H1 (cell line): ENCODE measurements around the gene UBL4A. TPM values are rescaled to one million over a fixed set of nuclear protein-coding genes. Genes with fewer than 3 reads are reported as not detected.

Experiments used
- CTCF ChIA-PET: fragments of 300-600 bp; sonication (Branson Sonifier 250); formaldehyde crosslinking; loops from one replicate; lab custom pipeline; 2021; ENCODE audit not compliant: partially characterized antibody; lab: Charles Lee
- POLR2A ChIA-PET: fragments of 300-600 bp; sonication (Branson Sonifier 250); formaldehyde crosslinking; loops from one replicate; lab custom pipeline; 2021; ENCODE audit warnings: inconsistent platforms; ENCODE audit not compliant: partially characterized antibody; lab: Charles Lee
- DNase-seq, 2 experiments: peaks; one replicate each; pipeline versions ENCODE4 v3.0.0 to v3.0.0-alpha.2; 2010 to 2022; ENCODE audit warnings: low spot score in 2 of 2, low read depth in 1 of 2, mixed read lengths in 1 of 2
- FAIRE-seq: peaks from 2 replicates; lab custom pipeline; 2011; peaks lifted over from hg19 to GRCh38; lab: Jason Lieb, UNC
- H2AFZ ChIP-seq: 2 replicates; pipeline ENCODE4 v1.8.1; 2012; ENCODE audit warnings: low read length, inconsistent platforms
- H2AK5ac ChIP-seq: 2 replicates; pipeline ENCODE4 v1.6.1; 2013; ENCODE audit warnings: low read depth, low read length
- H2BK120ac ChIP-seq: replicated peaks from 2 replicates; pipeline ENCODE3; 2013; ENCODE audit warnings: low read depth, low read length, inconsistent platforms
- H2BK12ac ChIP-seq: 2 replicates; pipeline ENCODE4 v1.6.1; 2013; ENCODE audit warnings: low read depth, low read length
- H2BK15ac ChIP-seq: 2 replicates; pipeline ENCODE4 v1.6.1; 2013; ENCODE audit warnings: low read length
- H2BK20ac ChIP-seq: 2 replicates; pipeline ENCODE4 v1.6.1; 2013; ENCODE audit warnings: low read length
- H2BK5ac ChIP-seq: 2 replicates; pipeline ENCODE4 v1.6.1; 2013; ENCODE audit warnings: low read depth, low read length
- H3K14ac ChIP-seq: 2 replicates; pipeline ENCODE4 v1.6.1; 2013; ENCODE audit warnings: inconsistent platforms; ENCODE audit not compliant: insufficient read length
- H3K18ac ChIP-seq: 2 replicates; pipeline ENCODE4 v1.6.1; 2013; ENCODE audit warnings: low read length; ENCODE audit errors: extremely low read depth
- H3K23ac ChIP-seq: 2 replicates; pipeline ENCODE4 v1.6.1; 2013; ENCODE audit warnings: inconsistent platforms; ENCODE audit not compliant: insufficient read length
- H3K23me2 ChIP-seq: 2 replicates; pipeline ENCODE4 v1.6.1; 2013; ENCODE audit warnings: low read depth, low read length
- H3K27ac ChIP-seq: 2 replicates; pipeline ENCODE4 v1.6.1; 2011; ENCODE audit warnings: low read depth, low read length, inconsistent platforms
- H3K27me3 ChIP-seq, 4 experiments: replicated peaks in 1 of 4; 1 replicate in 1 of 4; 2 replicates in 3 of 4; pipeline versions ENCODE4 v1.6.1 to v1.8.1; 2011 to 2013; ENCODE audit warnings: low read length in 3 of 4, mild to moderate bottlenecking in 3 of 4, inconsistent platforms in 2 of 4, mixed read lengths in 2 of 4, moderate library complexity in 1 of 4; ENCODE audit not compliant: control insufficient read depth in 3 of 4, insufficient read depth in 3 of 4; ENCODE audit errors: extremely low read depth in 1 of 4
- H3K36me3 ChIP-seq, 4 experiments: 2 replicates each; pipeline versions ENCODE4 v1.6.1 to v1.8.1; 2011 to 2013; ENCODE audit warnings: mild to moderate bottlenecking in 4 of 4, low read length in 3 of 4, moderate library complexity in 2 of 4, control low read depth in 1 of 4, inconsistent platforms in 1 of 4; ENCODE audit not compliant: insufficient read depth in 4 of 4, control insufficient read depth in 2 of 4
- H3K4ac ChIP-seq: replicated peaks from 2 replicates; pipeline ENCODE3; 2013; ENCODE audit warnings: low read length, low read depth, mixed read lengths, inconsistent platforms; ENCODE audit not compliant: insufficient read length
- H3K4me1 ChIP-seq, 4 experiments: replicated peaks in 1 of 4; 1 replicate in 1 of 4; 2 replicates in 3 of 4; pipeline versions ENCODE4 v1.6.1 to v1.8.1; 2011 to 2013; ENCODE audit warnings: low read length in 3 of 4, inconsistent platforms in 2 of 4, mixed read lengths in 1 of 4; ENCODE audit not compliant: insufficient read depth in 4 of 4, control insufficient read depth in 3 of 4
- H3K4me2 ChIP-seq, 2 experiments: 2 replicates each; pipeline versions ENCODE4 v1.6.1 to v1.8.1; 2011 to 2013; ENCODE audit warnings: low read depth in 2 of 2, low read length in 2 of 2, control low read depth in 1 of 2, inconsistent platforms in 1 of 2, mild to moderate bottlenecking in 1 of 2; ENCODE audit not compliant: insufficient read depth in 1 of 2
- H3K4me3 ChIP-seq, 4 experiments: fragments of 200-600, 300-600 bp in 1 of 4; sonication (generic), shearing (Covaris generic), sonication (Bioruptor Twin) in 1 of 4; 2 replicates each; pipeline versions ENCODE4 v1.5.1 to v1.8.1; 2011 to 2016; ENCODE audit warnings: low read length in 4 of 4, low read depth in 3 of 4, control low read depth in 2 of 4, inconsistent platforms in 2 of 4, mild to moderate bottlenecking in 2 of 4, mixed read lengths in 1 of 4, moderate library complexity in 1 of 4; ENCODE audit not compliant: insufficient read depth in 2 of 4; ENCODE audit errors: extremely low read depth in 1 of 4
- H3K56ac ChIP-seq: replicated peaks from 2 replicates; pipeline ENCODE3; 2013; ENCODE audit warnings: low read depth, mild to moderate bottlenecking, mixed read lengths, low read length, inconsistent platforms; ENCODE audit not compliant: insufficient read length
- H3K79me1 ChIP-seq: 2 replicates; pipeline ENCODE4 v1.6.1; 2013; ENCODE audit warnings: low read depth, low read length, control low read depth
- H3K79me2 ChIP-seq, 2 experiments: 2 replicates each; pipeline versions ENCODE4 v1.6.1 to v1.8.1; 2012 to 2013; ENCODE audit warnings: low read length in 2 of 2, mild to moderate bottlenecking in 2 of 2, inconsistent platforms in 1 of 2; ENCODE audit not compliant: insufficient read depth in 2 of 2, control insufficient read depth in 1 of 2
- H3K9ac ChIP-seq, 4 experiments: replicated peaks in 1 of 4; 1 replicate in 1 of 4; 2 replicates in 3 of 4; pipeline versions ENCODE4 v1.6.1 to v1.8.1; 2011 to 2013; ENCODE audit warnings: low read depth in 3 of 4, low read length in 3 of 4, control low read depth in 2 of 4, mild to moderate bottlenecking in 2 of 4, moderate library complexity in 2 of 4, inconsistent platforms in 1 of 4; ENCODE audit errors: extremely low read depth in 1 of 4
- H3K9me3 ChIP-seq, 2 experiments: 2 replicates each; pipeline versions ENCODE4 v1.6.1 to v1.8.1; 2012 to 2013; ENCODE audit warnings: mild to moderate bottlenecking in 2 of 2, moderate library complexity in 2 of 2, control low read depth in 1 of 2, inconsistent platforms in 1 of 2, low read depth in 1 of 2, low read length in 1 of 2, mixed read lengths in 1 of 2; ENCODE audit not compliant: insufficient read depth in 2 of 2
- H4K20me1 ChIP-seq, 2 experiments: replicated peaks in 1 of 2; 2 replicates each; pipeline versions ENCODE3 to v1.8.1; 2011 to 2013; ENCODE audit warnings: inconsistent platforms in 2 of 2, low read length in 2 of 2, mild to moderate bottlenecking in 1 of 2; ENCODE audit not compliant: insufficient read depth in 2 of 2, control insufficient read depth in 1 of 2
- H4K5ac ChIP-seq: 2 replicates; pipeline ENCODE4 v1.6.1; 2013; ENCODE audit warnings: low read length, low read depth, mixed read lengths, inconsistent platforms; ENCODE audit not compliant: insufficient read length
- H4K8ac ChIP-seq: 2 replicates; pipeline ENCODE4 v1.8.0; 2013; ENCODE audit warnings: mild to moderate bottlenecking, moderate library complexity, low read length, inconsistent platforms; ENCODE audit not compliant: insufficient read depth; ENCODE audit errors: extremely low read depth
- H4K91ac ChIP-seq: replicated peaks from 2 replicates; pipeline ENCODE3; 2013; ENCODE audit warnings: low read length, mixed read lengths, inconsistent platforms; ENCODE audit not compliant: insufficient read length
- CTBP2 ChIP-seq: IDR thresholded peaks from 2 replicates; pipeline ENCODE4 v1.7.0; 2011; ENCODE audit warnings: borderline replicate concordance, mild to moderate bottlenecking, moderate library complexity, mixed read lengths, low read length; ENCODE audit not compliant: insufficient read depth, insufficient read length
- NANOG ChIP-seq: IDR thresholded peaks from 2 replicates; pipeline ENCODE4 v1.6.1; 2011; ENCODE audit warnings: low read length, low read depth, mild to moderate bottlenecking, inconsistent platforms; ENCODE audit not compliant: insufficient read depth, poor library complexity, severe bottlenecking
- RXRA ChIP-seq: IDR thresholded peaks from 2 replicates; pipeline ENCODE4 v1.6.1; 2011; ENCODE audit warnings: low read depth, mild to moderate bottlenecking, low read length, moderate library complexity; ENCODE audit not compliant: insufficient read depth
- SAP30 ChIP-seq: fragments of 300-600 bp; sonication (generic); IDR thresholded peaks from 2 replicates; pipeline ENCODE4 v1.7.1; 2012; ENCODE audit warnings: low read length, moderate library complexity, mild to moderate bottlenecking, inconsistent platforms; ENCODE audit not compliant: insufficient read depth, insufficient replicate concordance
- TBP ChIP-seq: IDR thresholded peaks from 2 replicates; pipeline ENCODE4 v1.6.1; 2011; ENCODE audit warnings: low read depth, low read length, improper control_type of control experiment
- WGBS, 2 experiments: shearing (Covaris generic) in 1 of 2; methylation state at CpG; one replicate each; pipeline versions ENCODE4 v1.1.6 to v1.1.7; 2013 to 2015; ENCODE audit warnings: low lambda C conversion rate in 2 of 2, mixed read lengths in 2 of 2, inconsistent platforms in 1 of 2, low coverage in 1 of 2, missing lambda C conversion rate in 1 of 2; ENCODE audit not compliant: insufficient replicate concordance in 2 of 2, insufficient coverage in 1 of 2, insufficient read length in 1 of 2; ENCODE audit errors: extremely low coverage in 1 of 2, missing lambda C conversion rate in 1 of 2; 5-methylcytosine and 5-hydroxymethylcytosine counted together
- polyA plus RNA-seq, 7 experiments: library from polyadenylated mRNA; depleted of rRNA in 3 of 7; stranded (reverse) in 5 of 7; unstranded in 2 of 7; fragments of >200 nt in 5 of 7; fragments of 200-250 nt in 2 of 7; gene quantifications; 1 replicate in 5 of 7; 2 replicates in 1 of 7; 4 replicates in 1 of 7; pipeline versions ENCODE4 v1.2.1 to v1.2.3, GENCODE V29; 2011 to 2013; ENCODE audit warnings: missing spikeins in 2 of 7, mixed read lengths in 2 of 7
- total RNA-seq: library from RNA; stranded (reverse); fragmentation: NEBNext Ultra II Directional; extraction: Animal tissue kit (Norgen Biotek cat#: 25700); gene quantifications from 2 replicates; pipeline ENCODE4 v1.2.1, GENCODE V29; 2021
- TF ChIP-seq, protein P1 (sequence below), 3 experiments: IDR thresholded peaks; 1 replicate in 2 of 3; 2 replicates in 1 of 3; pipeline versions ENCODE4 v1.5.1 to v1.6.1; 2011; ENCODE audit warnings: low read length in 3 of 3, mild to moderate bottlenecking in 3 of 3, inconsistent platforms in 2 of 3, low read depth in 1 of 3, moderate library complexity in 1 of 3; ENCODE audit not compliant: insufficient read depth in 1 of 3; ENCODE audit errors: control extremely low read depth in 1 of 3
- TF ChIP-seq, protein P2 (sequence below): IDR thresholded peaks from 2 replicates; pipeline ENCODE4 v1.6.1; 2011; ENCODE audit warnings: low read length, improper control_type of control experiment
- TF ChIP-seq, protein P3 (sequence below): IDR thresholded peaks from 2 replicates; pipeline ENCODE4 v1.6.1; 2012; ENCODE audit warnings: inconsistent platforms

Gene UBL4A
- total and polyA plus RNA-seq, 2 of the 8 experiments (the other 6 are each of a cell fraction or from before 2014, with no cell fraction given) = 23.1 to 31.7 TPM

DNA sequence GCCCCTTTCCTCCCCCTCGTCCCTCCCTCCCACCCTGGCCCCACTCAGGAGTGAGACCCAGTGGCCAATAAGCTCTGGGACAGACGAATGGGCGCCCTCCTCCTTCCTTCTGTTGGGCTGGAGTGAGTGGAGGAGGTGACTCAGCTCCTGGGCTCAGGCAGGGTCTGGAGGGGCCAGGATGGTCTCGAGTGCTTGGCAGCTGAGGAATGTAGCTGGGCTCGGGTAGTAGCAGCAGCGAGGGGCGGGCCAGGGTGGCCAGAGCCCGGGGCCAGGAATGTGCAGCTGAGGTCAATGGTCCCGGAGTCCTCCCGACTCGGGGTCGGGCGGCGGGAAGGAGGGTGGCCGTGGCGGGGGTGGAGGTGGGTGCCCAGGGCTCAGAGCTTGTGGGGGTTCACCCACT lies 45.2 kb upstream of the UBL4A start:
- Histone ChIP-seq H2AFZ (no peak overlapping the region), H2BK15ac (no peak overlapping the region), H3K27ac (no peak overlapping the region), H4K20me1 (peaks cover 2 to 8% of the 10 kb centered on the region in 2 experiments), H3K9ac (no peak overlapping the region), H2AK5ac (no peak overlapping the region), H2BK20ac (no peak overlapping the region), H3K79me1 (no peaks in the 10 kb centered on the region), H3K14ac (no peak overlapping the region), H4K91ac (no peak overlapping the region), H2BK120ac (no peak overlapping the region), H3K18ac (no peak overlapping the region), H3K56ac (no peak overlapping the region), H2BK12ac (no peak overlapping the region), H3K23me2 (peaks cover 2% of the 10 kb centered on the region; the same call in 1 of the 2 replicates), H3K9me3 (no peaks in the 10 kb centered on the region), H3K36me3 (peaks cover 5 to 20% (median 14%) of the 10 kb centered on the region in 4 experiments; a peak in 7 of 8 replicates), H3K4me1 (peaks cover 0 to 6% (median 0%) of the 10 kb centered on the region in 4 experiments; a peak in 2 of 7 replicates), H3K23ac (no peak overlapping the region), H3K4me3 (no peak overlapping the region), H3K27me3 (no peaks in the 10 kb centered on the region), H3K79me2 (no peaks in the 10 kb centered on the region), H3K4me2 (no peak overlapping the region), H3K4ac (no peak overlapping the region), H4K8ac (no peak overlapping the region), H4K5ac (no peak overlapping the region), H2BK5ac (no peak overlapping the region)
- ChIA-PET POLR2A (interaction anchor here (1.2 to 3.2 kb wide), 3 partner anchors 13 to 132 kb away, joined by 3 to 26 read pairs (median 6); partner anchors contain the start of genes IKBKG and RPL10), CTCF (interaction anchor here (0.6 to 1.2 kb wide), 6 partner anchors 9 to 70 kb away, joined by 3 to 5 read pairs (median 3); partner anchors contain the start of genes LAGE3 and SLC10A3)
- DNase-seq (no peak), FAIRE-seq (no peak)
- WGBS, 2 experiments = no CpG with 5 or more reads among the region's 16 CpGs
- TF ChIP-seq, protein P1, sequence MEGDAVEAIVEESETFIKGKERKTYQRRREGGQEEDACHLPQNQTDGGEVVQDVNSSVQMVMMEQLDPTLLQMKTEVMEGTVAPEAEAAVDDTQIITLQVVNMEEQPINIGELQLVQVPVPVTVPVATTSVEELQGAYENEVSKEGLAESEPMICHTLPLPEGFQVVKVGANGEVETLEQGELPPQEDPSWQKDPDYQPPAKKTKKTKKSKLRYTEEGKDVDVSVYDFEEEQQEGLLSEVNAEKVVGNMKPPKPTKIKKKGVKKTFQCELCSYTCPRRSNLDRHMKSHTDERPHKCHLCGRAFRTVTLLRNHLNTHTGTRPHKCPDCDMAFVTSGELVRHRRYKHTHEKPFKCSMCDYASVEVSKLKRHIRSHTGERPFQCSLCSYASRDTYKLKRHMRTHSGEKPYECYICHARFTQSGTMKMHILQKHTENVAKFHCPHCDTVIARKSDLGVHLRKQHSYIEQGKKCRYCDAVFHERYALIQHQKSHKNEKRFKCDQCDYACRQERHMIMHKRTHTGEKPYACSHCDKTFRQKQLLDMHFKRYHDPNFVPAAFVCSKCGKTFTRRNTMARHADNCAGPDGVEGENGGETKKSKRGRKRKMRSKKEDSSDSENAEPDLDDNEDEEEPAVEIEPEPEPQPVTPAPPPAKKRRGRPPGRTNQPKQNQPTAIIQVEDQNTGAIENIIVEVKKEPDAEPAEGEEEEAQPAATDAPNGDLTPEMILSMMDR (IDR thresholded peaks at IDR 0.05; ENCODE audit: control extremely low read depth in 1 of 3, insufficient read depth in 1 of 3, low read depth in 1 of 3, low read length in 3 of 3) = no peak
- TF ChIP-seq, protein P2, sequence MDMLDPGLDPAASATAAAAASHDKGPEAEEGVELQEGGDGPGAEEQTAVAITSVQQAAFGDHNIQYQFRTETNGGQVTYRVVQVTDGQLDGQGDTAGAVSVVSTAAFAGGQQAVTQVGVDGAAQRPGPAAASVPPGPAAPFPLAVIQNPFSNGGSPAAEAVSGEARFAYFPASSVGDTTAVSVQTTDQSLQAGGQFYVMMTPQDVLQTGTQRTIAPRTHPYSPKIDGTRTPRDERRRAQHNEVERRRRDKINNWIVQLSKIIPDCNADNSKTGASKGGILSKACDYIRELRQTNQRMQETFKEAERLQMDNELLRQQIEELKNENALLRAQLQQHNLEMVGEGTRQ = no peak
- TF ChIP-seq RXRA (no peak), NANOG (no peak), CTBP2 (no peak), SAP30 (no peak), TBP (no peak)
- TF ChIP-seq, protein P3, sequence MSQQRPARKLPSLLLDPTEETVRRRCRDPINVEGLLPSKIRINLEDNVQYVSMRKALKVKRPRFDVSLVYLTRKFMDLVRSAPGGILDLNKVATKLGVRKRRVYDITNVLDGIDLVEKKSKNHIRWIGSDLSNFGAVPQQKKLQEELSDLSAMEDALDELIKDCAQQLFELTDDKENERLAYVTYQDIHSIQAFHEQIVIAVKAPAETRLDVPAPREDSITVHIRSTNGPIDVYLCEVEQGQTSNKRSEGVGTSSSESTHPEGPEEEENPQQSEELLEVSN = no peak
